Caco-2 (cell line): ENCODE data around the gene PLAGL1. TPM values are rescaled to one million over a fixed set of nuclear protein-coding genes. Genes with fewer than 3 reads are reported as not detected.

Experiments used
- BruUV-seq: library from RNA; stranded (reverse); fragments of 400-500 nt; replicated peaks from 2 replicates; lab custom pipeline; 2021; lab: Mats Ljungman, UMichigan
- CTCF ChIA-PET: fragments of 300-600 bp; sonication (Branson Sonifier 250); formaldehyde crosslinking; loops from one replicate; lab custom pipeline; 2022; ENCODE audit warnings: antibody characterized with exemption; lab: Charles Lee
- POLR2A ChIA-PET: fragments of 300-600 bp; sonication (Branson Sonifier 250); formaldehyde crosslinking; loops from one replicate; lab custom pipeline; 2022; ENCODE audit warnings: antibody characterized with exemption; lab: Charles Lee
- DNase-seq, 2 experiments: peaks; one replicate each; pipeline versions ENCODE4 v3.0.0 to v3.0.0-alpha.2; 2020 to 2022
- H3K27me3 ChIP-seq: replicated peaks from 2 replicates; pipeline ENCODE4 v1.6.0; 2011; ENCODE audit warnings: low read length; ENCODE audit not compliant: control insufficient read depth, insufficient read depth
- H3K36me3 ChIP-seq: 2 replicates; pipeline ENCODE4 v1.5.1; 2011; ENCODE audit warnings: low read length; ENCODE audit not compliant: control insufficient read depth, insufficient read depth
- H3K4me1 ChIP-seq: fragments of 250-450 bp; sonication (Bioruptor Pico); 2 replicates; pipeline ENCODE4 v1.5.1; 2020; ENCODE audit warnings: mild to moderate bottlenecking
- H3K4me3 ChIP-seq: 2 replicates; pipeline ENCODE4 v1.5.1; 2011; ENCODE audit warnings: low read depth, mild to moderate bottlenecking, control low read depth, low read length
- H3K9me3 ChIP-seq: fragments of 250-450 bp; sonication (Bioruptor Pico); 2 replicates; pipeline ENCODE4 v1.5.1; 2020; ENCODE audit warnings: mild to moderate bottlenecking, moderate library complexity
- H3K27ac Mint-ChIP-seq: one replicate; pipeline ENCODE4 v1.8.0; 2022; ENCODE audit warnings: mixed read lengths; ENCODE audit not compliant: unreplicated experiment
- H3K27me3 Mint-ChIP-seq: one replicate; pipeline ENCODE4 v1.8.0; 2022; ENCODE audit warnings: mixed read lengths; ENCODE audit not compliant: insufficient read depth, unreplicated experiment
- H3K36me3 Mint-ChIP-seq: one replicate; pipeline ENCODE4 v1.8.0; 2022; ENCODE audit warnings: mild to moderate bottlenecking, mixed read lengths; ENCODE audit not compliant: insufficient read depth, unreplicated experiment
- H3K4me1 Mint-ChIP-seq: one replicate; pipeline ENCODE4 v1.8.0; 2022; ENCODE audit warnings: low read depth, mixed read lengths; ENCODE audit not compliant: unreplicated experiment
- H3K4me3 Mint-ChIP-seq: one replicate; pipeline ENCODE4 v1.8.0; 2022; ENCODE audit warnings: mild to moderate bottlenecking, moderate library complexity, mixed read lengths; ENCODE audit not compliant: unreplicated experiment
- H3K9me3 Mint-ChIP-seq: one replicate; pipeline ENCODE4 v1.8.0; 2022; ENCODE audit warnings: mixed read lengths; ENCODE audit not compliant: unreplicated experiment
- intact Hi-C: fragments of 100-400 bp; cut with micrococcal nuclease; formaldehyde crosslinking; loops from one replicate; pipeline ENCODE4 v1.10.0; 2022; ENCODE audit not compliant: unreplicated experiment
- total RNA-seq: library from RNA; stranded (reverse); gene quantifications from 2 replicates; pipeline ENCODE4 v1.2.3, GENCODE V29; 2022
- TF ChIP-seq, protein P1 (sequence below), 2 experiments: fragments of 200-600 bp in 1 of 2; IDR thresholded peaks; 1 replicate in 1 of 2; 2 replicates in 1 of 2; pipeline versions ENCODE4 v1.5.1 to v1.8.0; 2011 to 2022; ENCODE audit warnings: antibody characterized with exemption in 1 of 2, control low read depth in 1 of 2, inconsistent platforms in 1 of 2, low read depth in 1 of 2, low read length in 1 of 2, mild to moderate bottlenecking in 1 of 2, moderate library complexity in 1 of 2; ENCODE audit not compliant: insufficient read depth in 1 of 2, severe bottlenecking in 1 of 2, unreplicated experiment in 1 of 2

PLAGL1 gene
- total RNA-seq, 1 experiment from 2014 or later, result 0.70 TPM

DNA sequence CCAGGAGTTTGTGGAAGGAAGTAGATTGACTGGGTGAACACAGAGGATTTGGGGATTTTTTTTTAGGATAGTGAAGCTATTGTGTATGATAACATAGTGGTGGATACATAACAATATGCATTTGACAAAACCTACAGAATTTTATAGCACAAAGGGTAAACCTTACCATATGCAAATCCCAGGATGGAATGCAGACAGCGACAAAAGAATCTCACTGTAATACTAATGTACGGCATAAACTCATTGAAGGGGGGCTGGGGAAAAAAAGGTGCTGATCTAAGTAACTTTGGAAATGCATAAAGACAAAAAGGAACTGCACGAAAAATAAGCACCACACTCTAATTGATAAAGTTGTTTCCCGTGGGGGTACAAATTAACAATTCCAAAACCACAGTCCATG, 15.2 kb upstream of the PLAGL1 start:
- H3K4me3 ChIP-seq, result no peak overlapping the region
- H3K36me3 ChIP-seq, result no peaks in the 10 kb centered on the region
- DNase-seq, result no peak
- intact Hi-C loops, result no loop called here
- no peaks in the 10 kb centered on the region for H3K4me1 ChIP-seq
- Mint-ChIP-seq H3K4me3 (no peak overlapping the region), H3K27ac (no peak overlapping the region), H3K36me3 (no peaks in the 10 kb centered on the region), H3K9me3 (no peaks in the 10 kb centered on the region), H3K27me3 (peaks cover 5% of the 10 kb centered on the region), H3K4me1 (no peaks in the 10 kb centered on the region)
- H3K9me3 ChIP-seq, result no peaks in the 10 kb centered on the region
- CTCF ChIA-PET, result no interaction called here
- POLR2A ChIA-PET, result no interaction called here
- H3K27me3 ChIP-seq, result no peaks in the 10 kb centered on the region
- BruUV-seq, result no TSS peak
- TF ChIP-seq, protein P1, sequence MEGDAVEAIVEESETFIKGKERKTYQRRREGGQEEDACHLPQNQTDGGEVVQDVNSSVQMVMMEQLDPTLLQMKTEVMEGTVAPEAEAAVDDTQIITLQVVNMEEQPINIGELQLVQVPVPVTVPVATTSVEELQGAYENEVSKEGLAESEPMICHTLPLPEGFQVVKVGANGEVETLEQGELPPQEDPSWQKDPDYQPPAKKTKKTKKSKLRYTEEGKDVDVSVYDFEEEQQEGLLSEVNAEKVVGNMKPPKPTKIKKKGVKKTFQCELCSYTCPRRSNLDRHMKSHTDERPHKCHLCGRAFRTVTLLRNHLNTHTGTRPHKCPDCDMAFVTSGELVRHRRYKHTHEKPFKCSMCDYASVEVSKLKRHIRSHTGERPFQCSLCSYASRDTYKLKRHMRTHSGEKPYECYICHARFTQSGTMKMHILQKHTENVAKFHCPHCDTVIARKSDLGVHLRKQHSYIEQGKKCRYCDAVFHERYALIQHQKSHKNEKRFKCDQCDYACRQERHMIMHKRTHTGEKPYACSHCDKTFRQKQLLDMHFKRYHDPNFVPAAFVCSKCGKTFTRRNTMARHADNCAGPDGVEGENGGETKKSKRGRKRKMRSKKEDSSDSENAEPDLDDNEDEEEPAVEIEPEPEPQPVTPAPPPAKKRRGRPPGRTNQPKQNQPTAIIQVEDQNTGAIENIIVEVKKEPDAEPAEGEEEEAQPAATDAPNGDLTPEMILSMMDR (IDR thresholded peaks at IDR 0.05; ENCODE audit: insufficient read depth in 1 of 2, low read depth in 1 of 2, low read length in 1 of 2, severe bottlenecking in 1 of 2, unreplicated experiment in 1 of 2), result no peak

DNA sequence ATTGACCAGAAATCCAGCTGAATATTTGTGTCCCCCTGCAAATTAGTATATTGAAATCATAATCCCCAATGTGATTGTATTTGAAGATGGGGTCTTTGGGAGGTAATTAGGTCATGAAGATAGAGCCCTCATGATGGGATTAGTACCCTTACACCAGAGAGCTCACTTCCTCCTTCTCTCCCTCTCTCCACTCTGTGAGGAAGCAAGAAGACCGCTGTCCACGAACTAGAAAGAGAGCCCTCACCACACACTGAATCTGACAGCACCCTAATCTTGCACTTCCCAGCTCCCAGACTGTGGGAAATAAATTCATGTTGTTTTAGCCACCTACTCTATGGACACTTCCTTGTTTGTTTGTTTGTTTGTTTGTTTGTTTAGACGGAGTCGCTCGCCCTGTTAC, 11.9 kb upstream of the PLAGL1 start:
- DNase-seq, result no peak
- CTCF ChIA-PET, result no interaction called here
- POLR2A ChIA-PET, result no interaction called here
- Histone ChIP-seq H3K4me1 (no peaks in the 10 kb centered on the region), H3K4me3 (no peak overlapping the region), H3K27me3 (no peaks in the 10 kb centered on the region), H3K36me3 (no peaks in the 10 kb centered on the region), H3K9me3 (no peaks in the 10 kb centered on the region)
- no peak overlapping the region for H3K4me3 Mint-ChIP-seq
- no peaks in the 10 kb centered on the region for H3K4me1 Mint-ChIP-seq
- TF ChIP-seq, protein P1 (IDR thresholded peaks at IDR 0.05; ENCODE audit: insufficient read depth in 1 of 2, low read depth in 1 of 2, low read length in 1 of 2, severe bottlenecking in 1 of 2, unreplicated experiment in 1 of 2), result no peak
- intact Hi-C loops, result no loop called here
- no peaks in the 10 kb centered on the region for H3K9me3 Mint-ChIP-seq
- peaks cover 7% of the 10 kb centered on the region for H3K27me3 Mint-ChIP-seq
- BruUV-seq, result no TSS peak
- H3K27ac Mint-ChIP-seq, result no peak overlapping the region
- H3K36me3 Mint-ChIP-seq, result no peaks in the 10 kb centered on the region

DNA sequence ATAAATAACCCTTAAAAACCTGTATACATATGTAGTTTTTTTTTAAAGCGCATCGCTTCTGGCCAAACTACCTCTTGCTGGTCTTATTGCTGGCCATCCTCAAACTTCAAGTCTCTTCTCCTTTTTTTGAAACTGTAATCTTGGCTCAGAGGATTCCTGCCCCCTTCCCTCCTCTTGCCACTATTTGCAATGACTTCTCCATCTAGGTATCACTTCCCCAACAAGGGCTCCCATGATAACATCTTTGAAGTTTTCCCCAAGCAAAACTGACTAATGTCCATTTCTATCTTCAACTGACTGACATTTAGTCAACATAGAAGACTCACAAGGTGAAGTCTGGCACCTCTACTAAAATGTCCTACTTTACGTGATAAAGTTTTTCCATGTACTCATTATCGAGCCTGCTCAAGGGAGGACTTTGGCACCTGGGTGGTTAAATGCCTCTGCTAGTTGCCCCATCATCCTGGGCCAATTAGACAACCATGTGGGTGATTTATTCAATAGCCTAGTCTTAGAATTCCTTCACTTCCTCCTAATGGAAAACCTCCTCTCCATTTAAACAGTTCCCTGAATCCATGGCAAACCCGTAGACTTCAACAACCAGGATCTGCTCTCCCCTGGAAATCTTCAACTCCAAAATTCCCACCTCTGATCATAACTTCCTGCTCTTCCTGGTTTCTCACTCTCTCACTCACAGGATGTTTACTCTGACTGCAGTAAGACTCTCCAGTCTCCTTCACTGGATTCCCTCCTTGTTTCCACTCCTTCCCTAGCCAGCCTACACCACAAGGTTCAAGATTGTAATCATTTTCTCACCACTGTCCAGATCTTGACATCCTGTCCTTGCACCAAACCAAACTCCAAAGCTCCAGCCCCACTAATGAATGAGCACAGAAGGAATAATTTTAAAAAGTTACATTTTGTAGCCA, 9.4 kb upstream of the PLAGL1 start:
- intact Hi-C loops, result no loop called here
- H3K4me3 Mint-ChIP-seq, result no peak overlapping the region
- TF ChIP-seq, protein P1 (IDR thresholded peaks at IDR 0.05; ENCODE audit: insufficient read depth in 1 of 2, low read depth in 1 of 2, low read length in 1 of 2, severe bottlenecking in 1 of 2, unreplicated experiment in 1 of 2), result no peak
- no peaks in the 10 kb centered on the region for H3K4me1 Mint-ChIP-seq
- ChIA-PET POLR2A (no interaction called here), CTCF (no interaction called here)
- no peaks in the 10 kb centered on the region for H3K36me3 ChIP-seq
- DNase-seq, result no peak
- no peak overlapping the region for H3K4me3 ChIP-seq
- H3K27me3 ChIP-seq, result no peaks in the 10 kb centered on the region
- no peaks in the 10 kb centered on the region for H3K9me3 Mint-ChIP-seq
- no peaks in the 10 kb centered on the region for H3K4me1 ChIP-seq
- H3K27ac Mint-ChIP-seq, result no peak overlapping the region
- BruUV-seq, result no TSS peak
- H3K36me3 Mint-ChIP-seq, result no peaks in the 10 kb centered on the region
- no peaks in the 10 kb centered on the region for H3K9me3 ChIP-seq
- peaks cover 7% of the 10 kb centered on the region for H3K27me3 Mint-ChIP-seq
